ENCODE results near the gene NOG.

NOG gene

DNA sequence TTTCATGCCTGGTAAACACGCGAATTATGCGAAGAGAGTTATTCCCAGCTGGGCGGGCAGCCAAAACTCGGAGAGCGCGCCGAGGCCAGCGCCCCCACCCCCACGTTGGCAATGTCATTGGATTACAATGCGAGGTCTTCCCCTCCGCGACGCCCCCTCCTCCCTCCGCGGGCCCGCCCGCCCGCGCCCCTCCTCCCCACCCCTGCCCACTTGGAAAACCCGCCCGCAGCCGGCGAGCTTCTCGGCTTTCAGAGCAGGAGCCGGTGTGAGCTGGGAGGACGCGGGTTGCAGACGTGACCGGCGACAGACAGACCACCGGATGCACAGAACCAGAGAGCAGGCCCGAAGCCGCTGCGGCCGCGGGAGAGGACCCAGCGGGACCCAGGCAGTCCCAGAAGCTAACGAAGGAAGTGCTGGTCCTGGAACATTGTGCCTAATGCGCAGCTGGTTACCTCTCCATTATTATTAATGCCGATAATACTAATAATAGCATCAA lies 4.0 kb downstream of the NOG start:
- DNase-seq = no peak

DNA sequence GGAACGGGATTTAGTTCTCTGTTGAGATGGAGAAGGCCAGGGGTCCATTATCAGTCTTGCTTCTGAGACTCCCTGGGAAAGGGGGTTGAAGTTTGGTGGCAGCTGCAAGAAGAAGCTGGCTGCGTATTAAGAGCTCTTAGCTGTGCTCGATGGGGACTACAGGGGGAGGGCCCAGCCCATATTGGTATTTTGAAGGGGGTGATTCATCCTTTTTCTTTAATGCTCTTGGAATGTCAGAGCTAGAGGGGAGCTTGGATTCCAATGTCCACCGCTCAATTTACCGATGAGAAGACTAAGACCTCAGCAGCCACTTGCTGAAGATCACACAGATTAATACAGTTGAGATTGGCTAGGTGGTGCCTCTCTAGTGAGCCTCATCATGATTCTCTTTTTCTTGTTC lies 5.0 kb downstream of the NOG start:
- peak; percentile 16 for DNase-seq

DNA sequence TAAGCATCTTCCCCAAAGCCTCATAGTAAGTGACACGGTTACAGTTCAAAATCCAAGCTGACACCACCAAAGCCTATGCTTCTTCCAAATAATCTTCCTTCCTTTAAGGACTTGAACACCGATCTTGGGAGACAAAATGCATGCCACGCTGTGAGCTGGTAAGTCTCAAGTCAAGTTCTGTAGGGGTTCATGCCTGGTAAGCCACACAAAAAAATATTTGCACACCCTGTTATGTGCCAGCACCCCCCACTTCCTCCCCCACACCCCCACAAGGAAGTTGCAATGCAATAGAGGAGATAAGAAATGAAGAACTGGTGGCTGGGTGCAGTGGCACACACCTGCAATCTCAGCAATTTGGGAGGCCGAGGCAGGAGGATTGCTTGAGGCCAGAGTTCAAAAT lies 5.6 kb downstream of the NOG start:
- no peak for DNase-seq

DNA sequence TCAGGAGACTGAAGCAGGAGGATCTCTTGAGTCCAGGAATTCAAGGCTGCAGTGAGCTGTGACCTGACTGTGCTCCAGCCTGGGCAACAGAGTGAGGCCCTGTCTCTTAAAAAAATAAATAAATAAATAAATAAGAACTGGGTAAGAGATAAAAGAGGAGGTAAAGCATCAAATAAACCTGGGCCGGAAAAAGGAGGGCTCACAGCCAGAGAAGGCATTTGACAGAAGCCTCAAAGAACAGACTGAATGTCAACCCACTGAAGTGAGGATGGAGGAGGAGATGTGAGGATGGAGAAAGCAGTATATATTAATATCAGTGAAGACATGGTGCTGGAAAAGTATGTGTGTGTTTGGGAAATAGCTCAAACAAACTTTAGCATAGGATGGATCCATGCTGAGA lies 6.1 kb downstream of the NOG start:
- no peak for DNase-seq

DNA sequence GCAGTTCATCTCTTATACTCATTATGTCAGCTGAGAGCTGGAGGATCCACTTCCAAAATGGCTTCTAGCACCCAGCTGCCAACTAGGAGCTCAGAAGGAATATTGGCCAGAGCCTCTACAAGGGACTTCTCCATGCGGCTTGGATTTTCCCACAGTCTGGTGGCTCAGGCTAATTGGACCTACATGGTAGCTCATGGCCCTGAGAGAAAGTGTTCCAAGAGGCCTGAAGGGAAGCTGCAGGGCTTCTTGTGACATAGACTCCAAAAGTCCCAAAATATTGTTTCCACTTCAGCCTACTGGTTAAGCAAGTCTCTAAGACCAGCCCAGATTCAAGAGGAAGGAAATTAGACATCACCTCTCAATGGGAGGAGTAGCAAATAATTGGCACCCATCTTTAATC lies 6.8 kb downstream of the NOG start:
- no peak for DNase-seq

DNA sequence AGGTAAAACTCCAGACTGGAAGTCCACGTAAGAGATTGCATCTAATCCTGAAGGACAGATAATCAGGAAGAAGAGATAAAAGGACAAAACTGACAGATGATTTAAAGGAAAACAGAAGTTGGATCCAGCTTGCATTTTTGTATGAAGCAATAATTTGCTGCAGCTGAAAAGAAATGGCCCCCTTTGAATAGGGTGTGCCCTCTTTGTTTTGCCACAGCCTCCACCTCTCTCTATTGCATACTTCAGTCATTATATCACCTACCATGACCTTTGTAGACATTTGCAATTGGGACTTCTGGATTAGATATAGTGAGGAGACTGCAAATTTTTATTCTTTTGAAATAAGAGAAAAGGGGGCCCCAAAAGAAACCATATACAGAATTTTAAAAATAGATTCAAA lies 8.1 kb downstream of the NOG start:
- no peak for DNase-seq

DNA sequence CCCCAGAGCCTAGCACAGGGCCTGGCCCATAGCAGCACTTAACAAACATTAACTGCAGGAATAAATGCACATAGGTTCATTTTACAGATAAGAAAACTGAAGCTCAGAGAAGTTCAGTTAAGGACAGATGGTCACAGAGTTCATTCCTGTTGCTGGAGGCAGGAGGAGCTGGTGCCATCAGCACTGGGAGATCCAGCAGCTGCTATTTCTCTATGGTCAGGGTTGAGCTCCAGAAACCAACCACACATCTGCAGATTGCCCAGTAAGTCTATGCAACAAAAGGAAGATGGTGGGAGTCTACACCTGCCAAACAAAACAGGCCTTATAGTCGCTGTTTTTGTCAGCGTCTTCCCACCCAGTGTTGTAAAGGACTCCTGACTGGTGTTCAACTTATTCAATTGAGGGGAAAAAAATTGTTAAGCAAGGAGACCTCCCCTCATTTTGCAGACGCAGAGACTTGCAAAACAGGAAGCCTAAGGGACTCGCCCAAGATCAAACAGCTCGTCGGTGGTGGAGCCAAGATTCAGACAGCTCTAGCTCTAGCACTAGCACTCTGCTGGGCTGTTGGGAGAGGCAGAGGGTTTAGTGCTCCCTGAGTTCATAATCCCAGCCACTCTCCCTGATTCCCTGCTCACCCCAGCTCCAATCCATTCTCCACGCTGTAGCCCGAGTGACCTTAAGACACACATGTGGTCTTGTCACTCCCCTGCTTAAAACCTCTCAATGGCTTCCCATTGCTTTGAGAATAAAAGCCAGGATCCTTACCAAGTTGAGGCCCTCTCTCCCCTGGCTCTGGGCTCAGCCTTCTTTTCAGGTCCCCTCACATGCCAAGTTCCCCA lies 9.0 kb downstream of the NOG start:
- DNase-seq = no peak

DNA sequence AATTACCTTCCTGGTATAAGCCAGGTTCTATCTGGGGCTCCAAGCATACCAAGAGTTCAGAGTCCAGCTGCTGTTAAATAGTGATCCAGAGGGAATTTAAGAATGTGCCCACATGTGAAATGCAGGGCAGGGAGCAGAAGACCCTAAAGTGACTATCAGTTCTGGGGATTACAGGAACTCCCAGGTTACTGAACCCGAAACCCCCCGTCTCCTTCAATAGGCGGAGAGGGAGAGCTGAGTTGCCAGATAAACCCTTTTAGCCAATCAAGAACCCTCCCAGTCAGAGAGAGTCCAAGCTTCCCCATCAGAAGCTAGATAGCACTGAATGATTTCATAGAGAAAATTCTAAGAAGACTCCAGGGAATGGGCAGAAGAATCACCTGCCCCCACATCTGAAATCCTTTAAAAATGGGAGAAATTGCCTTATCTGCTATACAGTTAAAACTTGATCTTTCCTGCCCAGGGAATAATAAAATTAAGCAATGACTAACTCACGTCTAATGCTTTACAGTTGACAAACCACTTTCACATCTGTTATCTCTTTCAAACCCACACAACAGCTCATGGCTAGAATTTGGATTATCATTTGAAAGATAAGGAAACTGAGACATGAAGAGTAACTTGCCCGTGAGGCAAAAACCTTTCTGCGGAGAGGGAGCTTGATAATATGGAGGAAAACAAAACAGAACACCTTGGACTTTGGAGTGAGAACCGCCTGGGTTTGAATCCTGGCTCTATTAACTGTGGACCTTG lies 10.2 kb downstream of the NOG start:
- no peak for DNase-seq

DNA sequence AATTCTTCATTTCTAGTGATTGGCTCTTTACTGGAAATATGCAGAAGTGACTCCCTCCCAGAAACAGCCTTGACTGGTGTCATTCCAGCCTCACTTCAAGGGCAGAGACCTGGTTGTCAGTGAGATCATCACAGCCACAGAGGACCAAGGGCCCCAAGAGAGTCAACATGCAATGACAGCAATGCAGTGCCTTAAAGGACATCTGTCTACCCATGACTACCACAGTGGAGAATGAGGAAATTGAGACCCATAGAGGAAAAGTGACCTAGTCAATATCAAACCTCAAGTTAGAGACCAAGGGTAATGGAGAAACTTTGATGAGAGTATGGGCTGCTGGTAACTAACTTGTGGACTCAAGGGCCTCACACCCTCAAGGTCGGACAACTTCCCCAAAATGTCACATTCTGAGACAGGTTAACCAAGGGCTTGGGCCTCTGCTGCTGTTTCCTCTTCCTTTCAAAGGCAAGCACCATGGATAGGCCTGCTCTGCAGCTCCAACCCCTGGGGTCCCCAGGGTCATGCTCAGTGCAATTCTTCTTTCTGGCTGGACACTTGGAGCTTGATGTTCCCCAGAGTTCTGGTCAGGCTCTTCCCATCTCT lies 11.3 kb downstream of the NOG start:
- no peak for DNase-seq

DNA sequence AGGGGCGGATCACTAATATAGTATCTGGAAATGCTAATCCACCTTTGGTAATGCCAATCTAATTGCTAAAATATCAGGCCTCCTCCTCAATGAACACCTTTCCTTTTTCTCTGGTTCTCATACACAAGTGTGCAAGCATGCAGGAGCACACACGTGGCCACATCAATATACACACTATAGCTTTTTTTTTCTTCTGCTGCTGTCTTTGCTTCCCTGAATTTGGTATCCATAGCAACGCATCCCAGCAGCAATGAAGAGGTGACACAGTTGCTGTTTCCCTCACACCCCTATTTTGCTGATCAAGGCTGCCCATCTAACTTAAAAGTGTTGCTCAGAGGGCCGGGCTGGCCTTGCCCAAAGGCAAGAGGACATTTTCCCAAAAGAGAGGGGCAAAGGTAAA lies 15.4 kb downstream of the NOG start:
- no peak for DNase-seq

DNA sequence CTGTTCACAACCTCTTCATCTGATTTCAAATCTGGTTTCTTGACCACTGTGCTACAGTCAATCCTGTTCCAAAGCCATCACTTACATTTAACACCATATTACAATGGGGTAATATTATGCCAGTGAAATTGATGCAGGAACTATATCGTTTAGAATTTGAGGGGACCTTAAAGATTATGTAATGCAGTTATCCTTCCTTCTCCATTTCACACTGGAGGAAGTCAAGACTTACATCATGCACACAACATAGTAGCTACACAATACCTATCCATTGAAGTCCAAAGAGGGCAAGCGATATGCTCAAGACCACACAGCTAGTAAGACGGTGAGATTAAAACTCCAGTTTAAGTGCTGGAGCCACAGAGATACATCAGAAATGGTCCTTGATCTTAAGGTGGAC lies 16.8 kb downstream of the NOG start:
- no peak for DNase-seq

DNA sequence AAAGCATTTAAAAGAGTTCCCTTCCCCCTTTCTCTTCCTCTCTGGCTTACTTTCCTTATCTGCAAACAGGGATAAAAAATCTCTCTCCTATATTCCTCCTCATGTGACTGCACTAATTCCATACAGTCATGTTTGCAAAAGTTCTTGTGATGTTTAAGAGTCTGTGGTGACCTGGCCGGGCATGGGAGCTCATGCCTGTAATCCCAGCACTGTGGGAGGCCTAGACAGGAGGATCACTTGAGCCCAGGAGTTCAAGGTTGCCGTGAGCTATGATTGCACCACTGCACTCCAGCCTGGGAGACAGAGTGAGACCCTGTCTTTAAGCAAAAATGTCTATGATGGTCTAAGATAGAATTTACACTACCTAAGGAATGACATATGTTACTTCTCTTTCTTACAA lies 19.6 kb downstream of the NOG start:
- DNase-seq = no peak

DNA sequence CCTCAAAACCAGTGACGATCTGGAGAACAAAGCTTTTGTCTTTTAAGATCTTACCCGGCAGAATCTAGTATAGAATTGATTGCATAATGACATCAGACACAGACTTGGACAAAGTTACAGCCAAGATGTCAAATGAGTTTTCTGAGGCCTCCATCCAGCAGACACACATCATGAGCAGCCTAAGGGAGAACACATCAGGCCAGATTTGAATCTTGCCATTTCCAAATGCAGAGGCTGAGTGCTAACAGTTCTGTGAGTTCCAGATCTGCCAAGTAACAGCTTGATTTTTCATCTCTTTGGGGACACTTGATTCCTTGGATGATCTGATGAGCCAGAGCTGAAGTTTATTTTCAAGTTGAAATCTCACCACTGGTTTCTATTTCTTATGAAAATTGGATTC lies 21.0 kb downstream of the NOG start:
- no peak for DNase-seq

DNA sequence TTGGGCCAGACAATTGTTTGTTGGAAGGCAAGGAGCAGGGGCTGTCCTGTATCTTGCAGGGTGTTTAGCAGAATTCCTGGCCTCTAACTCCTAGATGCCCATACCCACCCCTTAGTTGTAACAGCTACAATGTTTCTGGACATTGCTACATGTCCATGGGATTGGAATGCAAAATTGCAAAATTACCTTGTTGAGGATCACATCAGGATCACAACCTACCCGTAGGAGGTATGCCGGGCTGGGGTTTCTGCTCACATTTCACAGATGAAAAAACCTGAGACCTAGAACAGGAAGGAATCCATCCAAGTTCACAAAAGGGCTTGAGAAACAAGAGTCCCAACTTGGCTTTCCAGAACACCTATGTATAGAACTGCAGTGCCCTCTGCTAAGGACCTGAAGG lies 22.7 kb downstream of the NOG start:
- no peak for DNase-seq

DNA sequence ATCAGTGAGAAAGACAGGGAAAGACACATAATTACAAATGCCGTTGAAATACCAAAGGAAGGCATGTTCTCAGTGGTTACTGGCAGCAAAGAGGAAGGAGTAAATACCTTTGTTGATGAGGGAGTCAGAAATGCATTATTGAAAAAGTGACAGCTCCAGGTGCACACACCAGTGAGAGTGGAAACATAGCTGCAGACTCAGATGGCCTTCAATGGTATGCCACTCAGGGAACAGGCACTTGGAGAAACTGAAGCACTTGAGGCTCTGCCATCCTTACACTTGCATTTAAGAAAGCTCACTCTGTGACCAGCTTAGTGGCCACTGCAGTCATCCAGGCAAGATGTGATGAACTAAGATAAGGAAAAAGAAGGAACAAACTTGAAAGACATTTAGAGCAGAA lies 29.9 kb downstream of the NOG start:
- DNase-seq = no peak

DNA sequence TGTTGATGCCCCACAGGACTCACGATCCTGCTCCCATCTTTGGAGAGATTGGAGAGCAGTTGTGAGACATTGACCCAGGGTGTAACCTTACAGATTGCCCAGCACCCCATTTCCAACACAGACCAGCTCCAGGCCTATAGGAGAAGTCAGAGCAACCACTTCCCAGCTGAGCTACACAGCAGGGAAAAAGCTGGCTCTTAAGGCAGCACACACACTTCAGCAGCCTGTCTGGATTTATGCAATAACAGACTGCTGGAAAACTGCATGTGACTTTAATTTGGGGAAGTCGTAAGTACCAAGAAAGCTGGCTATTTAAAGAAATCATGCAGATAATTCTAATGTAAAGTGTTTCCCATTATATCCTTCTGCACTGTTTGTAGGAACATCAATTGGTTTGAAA lies 30.8 kb downstream of the NOG start:
- DNase-seq = no peak

DNA sequence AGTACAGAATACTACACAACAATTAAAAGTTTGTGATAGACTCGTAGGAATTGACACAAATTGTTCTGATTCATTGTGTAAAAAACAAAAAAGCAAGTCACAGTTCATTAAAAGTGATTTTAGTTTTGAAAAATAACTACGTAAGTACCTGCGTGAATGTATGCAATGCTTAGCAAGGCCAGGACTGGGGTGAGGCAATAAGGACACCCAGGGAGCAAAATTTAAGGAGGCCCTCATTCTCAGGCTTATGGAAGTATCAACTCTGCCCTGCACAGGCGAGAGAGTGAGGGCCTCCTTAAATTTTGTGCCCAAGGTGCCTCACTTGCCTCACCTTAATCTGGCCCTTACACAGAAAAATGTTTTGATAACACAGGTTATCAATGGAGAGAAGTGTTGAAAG lies 31.4 kb downstream of the NOG start:
- DNase-seq = no peak

DNA sequence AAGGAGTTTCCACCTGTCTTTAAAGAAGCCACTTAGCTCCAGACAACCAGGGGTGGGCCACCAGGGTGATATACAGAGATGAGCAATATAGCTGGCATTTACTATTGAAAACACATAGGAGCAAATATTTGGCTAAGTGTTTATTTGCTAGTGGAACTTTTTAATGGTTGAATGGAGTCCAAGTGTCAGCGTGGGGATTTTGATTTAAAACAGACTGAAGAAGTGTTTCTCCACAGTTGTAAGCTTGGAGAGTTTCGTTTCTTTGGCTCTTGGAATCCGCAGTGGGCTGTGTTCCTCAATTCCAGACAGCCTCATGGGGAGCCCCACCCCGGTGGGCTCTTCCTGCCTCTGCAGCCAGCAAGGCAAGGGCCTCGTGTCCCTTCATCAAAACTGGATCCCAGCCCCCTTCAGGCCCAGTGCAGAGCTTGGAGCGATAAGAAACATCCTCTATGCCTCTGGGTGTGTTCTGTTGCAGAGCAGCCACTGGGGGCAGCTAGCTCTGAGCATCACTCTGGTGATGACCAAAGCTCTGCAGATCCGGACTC lies 36.1 kb downstream of the NOG start:
- no peak for DNase-seq

DNA sequence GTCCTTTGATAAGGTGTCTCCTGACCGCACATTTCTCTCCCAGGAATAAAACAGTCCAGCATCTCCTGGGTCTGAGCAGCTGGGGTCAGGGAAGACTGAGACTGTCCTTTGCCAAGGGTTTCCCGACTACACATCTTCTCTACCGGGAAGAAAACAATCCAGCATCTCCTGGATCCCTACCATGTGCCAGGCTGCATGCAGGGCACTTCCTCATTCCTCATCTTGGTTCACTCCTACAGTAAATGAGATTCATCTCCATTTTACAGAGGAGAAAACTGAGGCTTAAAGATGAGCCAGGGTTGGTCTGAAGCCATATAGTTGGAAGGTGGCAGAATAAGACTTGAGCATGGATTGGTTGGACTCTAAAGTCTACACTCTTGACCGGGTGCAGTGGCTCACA lies 36.7 kb downstream of the NOG start:
- DNase-seq = no peak

DNA sequence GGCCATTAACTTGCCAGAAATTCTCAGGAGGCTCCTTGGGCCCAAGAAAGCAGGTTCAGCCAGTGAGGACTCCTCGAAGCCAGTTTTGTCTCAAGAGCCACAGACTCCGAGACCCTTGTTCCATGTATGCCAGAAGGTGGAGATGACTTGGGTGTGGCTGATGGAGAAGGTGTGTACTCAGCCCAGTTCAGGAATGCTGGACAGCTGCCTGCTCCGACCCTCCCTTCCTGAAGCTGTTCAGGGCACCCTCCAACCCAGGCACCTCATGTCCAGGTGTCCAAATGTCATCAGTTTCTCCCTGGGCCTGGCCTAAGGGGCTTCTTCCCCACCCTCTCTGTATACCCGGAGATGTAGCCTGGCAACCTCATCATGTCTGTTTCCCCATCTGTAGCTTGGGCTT lies 40.2 kb downstream of the NOG start:
- no peak for DNase-seq

DNA sequence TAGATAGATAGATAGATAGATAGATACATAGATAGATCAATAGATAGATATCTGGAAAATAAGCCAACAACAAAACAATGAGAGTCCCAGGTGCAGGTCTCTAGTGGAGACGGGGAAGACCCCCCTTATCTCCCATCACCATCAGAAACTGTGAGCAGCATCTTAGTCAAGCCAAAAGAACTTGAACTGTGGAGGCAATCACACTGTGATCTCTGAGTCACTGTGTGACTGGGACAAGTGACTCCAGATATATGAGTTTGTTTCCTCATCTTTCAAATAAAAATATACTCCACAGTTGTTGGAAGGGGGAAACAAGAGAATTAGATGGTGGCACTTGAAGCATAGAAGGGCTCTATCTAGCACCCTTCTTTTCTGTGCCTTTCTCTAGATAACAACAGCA lies 42.1 kb downstream of the NOG start:
- DNase-seq = no peak

DNA sequence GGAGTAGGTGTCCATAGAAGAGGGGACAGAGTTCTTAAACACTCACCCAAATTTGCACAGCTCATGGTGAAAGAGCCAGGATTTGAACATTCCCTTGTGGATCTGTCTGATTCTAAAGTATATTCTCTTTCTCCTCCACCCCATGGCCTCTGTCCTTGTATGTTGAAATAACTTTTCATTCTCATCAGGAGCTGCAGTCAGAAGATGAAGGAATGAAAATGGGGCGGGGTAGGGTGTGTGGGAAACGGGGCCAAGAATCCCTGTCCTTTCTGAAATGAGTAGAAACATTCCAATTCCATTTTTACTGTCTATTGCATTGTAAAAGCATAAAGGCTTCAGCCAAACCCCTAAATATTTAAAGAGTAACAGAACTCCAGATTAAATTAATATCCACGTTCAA lies 42.8 kb downstream of the NOG start:
- no peak for DNase-seq

DNA sequence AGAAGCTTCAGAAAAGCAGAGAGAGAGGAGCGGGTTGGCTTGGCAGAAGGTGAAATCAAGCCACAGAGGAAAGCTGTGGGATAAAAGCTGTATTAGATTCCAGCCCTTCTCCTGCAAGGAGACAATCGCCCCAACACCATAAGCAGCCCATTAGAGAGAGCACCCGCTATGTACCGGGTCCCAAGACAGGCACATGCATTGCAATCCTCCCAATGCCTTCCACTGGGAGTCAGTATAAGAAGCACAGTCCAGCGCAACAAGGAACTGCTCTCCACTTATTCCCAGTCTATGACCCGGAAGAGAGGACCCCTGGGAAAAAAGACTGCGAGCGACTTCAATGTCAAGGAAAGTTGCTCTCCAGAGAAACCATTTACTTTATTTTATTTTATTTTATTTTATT lies 43.8 kb downstream of the NOG start:
- DNase-seq = no peak

DNA sequence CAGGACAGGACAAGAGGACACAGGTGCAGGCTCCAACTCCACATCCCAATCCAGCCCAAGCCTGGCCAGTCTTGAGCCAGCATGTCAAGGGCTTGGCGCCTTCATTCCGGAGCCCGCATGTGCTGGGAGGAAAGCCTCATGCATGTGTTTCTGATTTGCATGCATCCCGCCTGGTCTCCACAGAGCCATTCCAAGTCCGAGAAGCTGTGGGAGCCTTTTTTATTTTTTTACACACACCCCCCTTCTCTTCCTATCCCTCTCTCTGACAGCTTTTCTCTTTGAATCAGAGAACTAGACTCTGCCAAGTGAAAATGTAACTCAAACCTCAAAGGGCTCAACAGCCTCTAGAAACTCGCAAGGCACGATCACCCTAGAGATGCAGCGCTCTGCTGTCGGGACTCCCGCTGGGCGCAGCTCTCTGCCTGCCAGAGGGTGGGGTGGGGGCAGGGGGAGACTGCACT lies 45.1 kb downstream of the NOG start:
- no peak for DNase-seq
